GM18502 (cell line): ENCODE data around the gene CDKN1C.

ENCODE experiments used
- ATAC-seq: cut with Tn5 transposase; IDR thresholded peaks from one replicate; pipeline ENCODE4 v1.9.1; 2021; ENCODE audit warnings: mild to moderate bottlenecking; ENCODE audit not compliant: unreplicated experiment, poor library complexity

The CDKN1C gene

DNA sequence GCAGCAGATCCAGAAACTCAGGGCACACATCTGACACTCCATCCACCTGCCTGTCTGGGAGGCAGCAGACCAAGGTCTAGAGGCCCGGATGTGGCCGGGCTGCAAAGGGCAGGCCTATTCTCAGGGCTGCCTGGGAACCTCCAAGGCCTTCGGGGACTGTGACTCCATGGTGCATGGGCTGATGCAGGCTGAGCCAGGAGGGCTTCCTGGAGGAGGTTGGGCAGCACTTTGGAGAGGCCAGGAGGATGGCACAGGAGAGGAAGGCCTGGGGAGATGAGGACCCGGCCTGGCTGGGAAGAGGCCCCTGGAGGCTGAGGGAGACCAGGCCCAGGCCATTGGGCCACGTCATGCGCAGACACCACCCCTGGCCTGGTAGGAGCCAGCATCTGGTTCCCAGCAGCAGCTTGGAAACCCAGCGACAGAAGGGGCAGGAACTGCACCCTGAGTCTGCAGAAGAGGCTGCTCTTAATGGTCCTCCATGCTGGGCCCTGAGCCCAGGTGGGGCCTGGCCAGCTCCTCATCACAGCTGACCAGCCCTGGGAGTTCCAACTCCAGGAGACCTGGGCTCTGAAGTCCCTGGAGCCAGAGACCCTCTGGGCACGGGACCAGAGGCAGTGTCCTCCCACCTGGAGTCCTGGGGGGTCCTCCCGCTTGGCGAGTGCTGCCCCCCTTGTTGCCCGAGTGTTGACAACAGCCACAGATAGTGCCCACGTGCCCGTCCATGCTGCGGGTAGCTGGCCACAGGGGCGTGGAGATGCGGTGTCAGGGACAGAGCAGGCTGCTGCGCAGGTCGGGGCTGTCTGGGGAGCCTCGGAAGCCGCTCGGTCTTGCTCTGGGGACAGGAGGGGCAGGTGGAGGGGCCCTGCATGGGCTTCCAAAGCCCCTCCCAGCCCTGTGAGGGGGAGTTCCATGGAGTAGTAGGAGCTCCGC, 38.1 kb upstream of the CDKN1C start:
- ATAC-seq: no peak

- ATAC-seq: no peak
Observed at GRCh38 chr11:2922655-2923054, 37.1 kb upstream of the CDKN1C start.

GRCh38 chr11:2921742-2922493, 36.3 kb upstream of the CDKN1C start:
- no peak for ATAC-seq

GRCh38 chr11:2921261-2921660, 35.7 kb upstream of the CDKN1C start:
- no peak for ATAC-seq

DNA sequence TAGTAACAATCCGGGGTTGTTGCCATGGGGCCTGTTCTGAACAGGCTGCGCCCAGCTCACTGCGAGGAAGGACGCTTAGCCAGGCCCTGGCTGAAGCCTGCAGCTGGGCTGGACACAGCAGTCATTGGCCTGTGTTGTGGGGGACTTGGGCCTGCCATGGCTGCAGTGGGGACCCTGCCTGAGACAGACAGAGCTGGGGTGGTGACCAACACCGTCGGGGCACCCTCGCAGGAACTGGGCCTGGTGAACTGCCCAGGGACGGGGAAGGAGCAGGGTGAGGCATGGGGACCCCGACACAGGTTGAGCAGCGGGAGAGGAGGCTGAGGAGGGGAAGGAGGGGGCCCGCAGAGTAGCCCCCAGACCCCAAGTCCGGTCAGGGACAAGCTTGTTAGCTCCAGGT, 34.8 kb upstream of the CDKN1C start:
- ATAC-seq: no peak

DNA sequence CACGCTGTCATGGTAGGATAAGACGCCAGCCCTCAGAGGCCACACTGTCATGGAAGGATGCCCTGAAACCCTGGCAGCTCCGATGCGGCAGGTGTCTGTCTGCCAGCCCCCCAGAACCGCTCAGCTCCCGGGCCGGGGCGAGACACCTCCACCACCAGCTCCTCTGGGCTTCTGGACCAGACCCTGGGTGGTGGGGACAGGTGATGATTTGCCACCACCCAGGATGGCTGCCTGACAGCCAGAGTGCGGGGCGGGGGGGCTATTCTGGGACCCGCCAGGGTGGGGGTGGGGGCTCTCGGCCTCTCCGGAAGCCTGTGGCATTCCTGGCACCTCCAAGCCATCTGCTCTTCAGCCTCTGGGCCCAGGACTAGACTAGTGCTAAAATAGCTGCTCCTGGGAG, 34.3 kb upstream of the CDKN1C start:
- ATAC-seq: no peak

GRCh38 chr11:2919188-2919587, 33.6 kb upstream of the CDKN1C start:
- no peak for ATAC-seq

DNA sequence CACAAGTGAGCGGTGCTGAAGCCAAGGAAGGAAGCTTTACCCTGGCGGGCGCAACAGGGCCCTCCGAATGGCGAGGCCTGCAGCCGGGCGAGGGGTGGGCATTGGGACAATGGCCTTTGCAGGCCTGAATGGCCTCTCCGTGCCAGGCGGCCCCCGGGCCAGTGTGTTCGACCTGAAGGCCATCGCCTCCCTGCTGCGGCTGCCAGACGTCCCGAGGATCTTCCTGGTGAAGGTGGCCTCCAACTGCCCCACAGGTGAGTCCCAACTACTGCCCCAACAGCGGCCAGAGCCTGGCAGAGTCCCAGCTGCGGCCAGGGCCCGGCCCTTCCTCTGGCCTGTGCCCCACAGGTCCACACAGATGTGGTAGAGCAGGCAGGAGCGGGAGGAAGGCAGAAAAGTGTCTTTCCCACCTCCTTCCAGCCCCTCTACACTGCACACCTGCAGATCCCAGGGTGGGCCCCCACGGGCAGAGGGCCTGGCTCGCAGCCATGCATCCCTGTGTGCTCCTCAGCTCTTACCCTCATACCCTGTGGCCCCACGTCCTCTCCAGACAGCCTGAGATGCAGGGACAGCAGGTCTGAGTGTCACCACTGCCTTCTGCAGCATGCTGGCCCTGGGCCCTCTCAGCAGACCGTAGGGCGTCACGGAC, 32.4 kb upstream of the CDKN1C start:
- ATAC-seq: no peak

GRCh38 chr11:2916892-2917645, 31.5 kb upstream of the CDKN1C start:
- ATAC-seq: no peak

GRCh38 chr11:2916114-2916891, 30.7 kb upstream of the CDKN1C start:
- no peak for ATAC-seq

GRCh38 chr11:2915473-2915872, 29.9 kb upstream of the CDKN1C start:
- ATAC-seq: no peak

DNA sequence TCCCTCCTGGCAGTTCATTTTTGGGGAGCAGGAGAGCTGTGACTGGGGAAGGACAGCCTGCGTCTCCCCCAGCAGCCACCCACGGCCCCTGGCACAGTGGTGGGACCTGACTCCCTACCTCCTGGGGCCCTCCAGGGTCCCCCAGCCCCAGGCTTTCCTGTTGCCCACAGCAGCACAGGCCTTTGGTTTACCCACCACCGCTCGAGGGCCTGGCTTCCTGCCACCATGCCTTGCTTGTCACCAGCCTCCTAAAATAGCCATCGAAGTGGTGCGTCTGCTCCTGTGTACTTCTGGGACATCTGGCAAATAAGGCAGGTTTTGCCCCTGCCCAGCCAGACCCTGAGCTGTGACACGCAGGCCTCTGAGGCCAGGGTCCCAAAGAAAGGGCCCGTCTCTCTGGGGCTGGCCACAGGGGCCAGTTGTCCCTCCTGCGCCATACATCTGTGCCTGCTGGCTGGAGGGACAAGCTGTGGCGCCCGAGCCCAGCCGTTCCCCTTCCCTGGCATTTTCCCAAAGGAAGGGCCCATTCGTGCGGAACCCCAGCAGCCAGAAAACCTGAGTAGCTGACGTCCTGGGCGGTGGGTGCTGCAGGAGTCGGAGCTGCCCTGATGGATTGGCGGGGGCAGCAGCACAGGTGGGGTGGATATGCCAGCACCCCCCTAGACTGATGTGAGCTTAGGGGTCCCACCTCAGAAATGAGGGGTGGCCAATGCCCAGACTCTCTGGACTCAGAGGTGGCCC, 29.1 kb upstream of the CDKN1C start:
- ATAC-seq: no peak

GRCh38 chr11:2913776-2914175, 28.2 kb upstream of the CDKN1C start:
- no peak for ATAC-seq

DNA sequence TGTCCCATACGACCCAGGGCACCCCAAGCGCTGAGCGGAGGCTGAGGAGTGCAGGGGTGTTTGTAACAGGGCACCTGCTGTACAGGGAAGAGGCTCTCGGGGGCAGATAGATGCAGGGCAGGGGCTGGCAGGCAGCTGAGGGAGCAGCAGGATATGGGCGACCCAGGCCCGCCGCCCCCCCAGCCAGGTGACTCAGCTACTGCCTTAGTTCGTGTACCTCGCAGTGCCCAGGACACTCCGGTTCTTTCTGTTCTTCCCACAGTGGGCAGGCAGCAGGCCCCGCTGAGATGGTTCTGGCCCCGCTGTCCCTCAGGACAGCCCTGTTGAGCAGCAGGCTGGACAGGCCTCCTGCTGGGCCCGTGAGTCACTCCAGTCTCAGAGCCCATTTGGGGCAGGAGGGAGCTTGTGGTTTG, 27.4 kb upstream of the CDKN1C start:
- ATAC-seq: no peak

- no peak for ATAC-seq
Observed at GRCh38 chr11:2912498-2912897, 26.9 kb upstream of the CDKN1C start.

DNA sequence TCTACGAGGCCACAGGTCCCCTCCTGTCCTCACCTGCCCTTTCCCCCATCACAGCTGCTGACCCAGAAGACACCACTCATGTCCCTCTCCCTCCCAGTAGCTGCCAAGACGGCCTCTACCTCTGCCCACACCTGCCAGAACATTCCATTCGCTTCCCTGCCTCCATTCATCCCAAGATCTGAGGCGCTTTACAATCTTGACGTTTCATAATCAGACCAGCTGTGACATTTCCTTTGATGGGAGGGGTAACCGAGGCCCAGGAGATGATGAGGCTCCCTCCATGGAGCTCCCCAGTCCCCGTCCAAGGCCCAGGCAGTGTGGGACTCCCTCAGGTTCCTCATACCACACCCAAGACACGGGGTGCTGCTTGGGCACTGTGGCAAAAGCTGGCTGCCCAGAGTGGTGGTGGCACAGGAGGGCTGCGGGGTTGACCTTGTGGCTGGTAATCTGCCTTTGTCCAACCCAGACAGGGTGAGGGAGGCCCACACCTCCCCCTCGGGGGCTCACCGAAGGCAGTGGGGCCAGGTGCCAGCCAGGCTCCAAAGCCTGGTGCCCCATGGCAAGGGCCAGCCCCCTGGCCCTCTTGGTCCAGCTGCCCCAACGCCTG, 26.3 kb upstream of the CDKN1C start:
- ATAC-seq: no peak

DNA sequence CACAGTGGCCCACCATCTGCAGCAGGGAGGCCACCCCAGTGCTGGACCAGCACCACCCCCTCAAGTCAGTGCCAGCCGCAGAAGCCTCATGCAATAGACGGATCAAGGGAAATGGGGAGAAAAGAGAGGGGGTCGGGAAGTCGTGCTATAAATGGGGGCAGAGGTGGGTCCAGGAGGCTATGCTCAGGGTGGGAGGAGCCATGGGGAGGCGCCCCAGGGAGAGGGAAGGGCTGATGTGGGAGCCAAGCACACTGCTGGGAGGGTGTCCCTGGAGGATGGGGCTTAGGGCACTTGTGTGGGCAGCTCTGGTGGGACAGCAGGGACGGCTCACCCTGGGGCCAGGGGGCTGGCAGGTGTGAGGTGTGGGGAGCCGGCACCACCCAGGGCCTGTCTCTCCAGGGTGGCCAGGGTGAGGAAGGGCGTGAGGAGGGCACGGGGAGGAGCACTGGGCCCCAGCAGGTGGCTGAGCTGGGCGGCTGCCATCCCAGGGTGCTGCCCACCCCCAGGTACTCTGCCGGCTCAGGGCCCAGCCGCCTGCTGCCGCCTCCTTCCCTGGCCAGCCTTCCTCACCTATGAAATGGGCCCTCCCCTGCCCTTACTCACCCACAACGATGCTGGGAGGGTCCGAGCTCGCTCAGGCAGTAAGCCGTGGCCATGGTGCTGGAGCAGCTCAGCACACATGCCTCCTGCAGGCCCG, 25.7 kb upstream of the CDKN1C start:
- ATAC-seq: no peak

- ATAC-seq: no peak
Observed at GRCh38 chr11:2910401-2910955, 24.9 kb upstream of the CDKN1C start.
